ENCODE results near the gene GALNT6. TPM values are rescaled to one million over a fixed set of nuclear protein-coding genes. Genes with fewer than 3 reads are reported as not detected.

Gene GALNT6, protein sequence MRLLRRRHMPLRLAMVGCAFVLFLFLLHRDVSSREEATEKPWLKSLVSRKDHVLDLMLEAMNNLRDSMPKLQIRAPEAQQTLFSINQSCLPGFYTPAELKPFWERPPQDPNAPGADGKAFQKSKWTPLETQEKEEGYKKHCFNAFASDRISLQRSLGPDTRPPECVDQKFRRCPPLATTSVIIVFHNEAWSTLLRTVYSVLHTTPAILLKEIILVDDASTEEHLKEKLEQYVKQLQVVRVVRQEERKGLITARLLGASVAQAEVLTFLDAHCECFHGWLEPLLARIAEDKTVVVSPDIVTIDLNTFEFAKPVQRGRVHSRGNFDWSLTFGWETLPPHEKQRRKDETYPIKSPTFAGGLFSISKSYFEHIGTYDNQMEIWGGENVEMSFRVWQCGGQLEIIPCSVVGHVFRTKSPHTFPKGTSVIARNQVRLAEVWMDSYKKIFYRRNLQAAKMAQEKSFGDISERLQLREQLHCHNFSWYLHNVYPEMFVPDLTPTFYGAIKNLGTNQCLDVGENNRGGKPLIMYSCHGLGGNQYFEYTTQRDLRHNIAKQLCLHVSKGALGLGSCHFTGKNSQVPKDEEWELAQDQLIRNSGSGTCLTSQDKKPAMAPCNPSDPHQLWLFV
- total RNA-seq: 32.4 and 72.7 TPM in 2 replicates

DNA sequence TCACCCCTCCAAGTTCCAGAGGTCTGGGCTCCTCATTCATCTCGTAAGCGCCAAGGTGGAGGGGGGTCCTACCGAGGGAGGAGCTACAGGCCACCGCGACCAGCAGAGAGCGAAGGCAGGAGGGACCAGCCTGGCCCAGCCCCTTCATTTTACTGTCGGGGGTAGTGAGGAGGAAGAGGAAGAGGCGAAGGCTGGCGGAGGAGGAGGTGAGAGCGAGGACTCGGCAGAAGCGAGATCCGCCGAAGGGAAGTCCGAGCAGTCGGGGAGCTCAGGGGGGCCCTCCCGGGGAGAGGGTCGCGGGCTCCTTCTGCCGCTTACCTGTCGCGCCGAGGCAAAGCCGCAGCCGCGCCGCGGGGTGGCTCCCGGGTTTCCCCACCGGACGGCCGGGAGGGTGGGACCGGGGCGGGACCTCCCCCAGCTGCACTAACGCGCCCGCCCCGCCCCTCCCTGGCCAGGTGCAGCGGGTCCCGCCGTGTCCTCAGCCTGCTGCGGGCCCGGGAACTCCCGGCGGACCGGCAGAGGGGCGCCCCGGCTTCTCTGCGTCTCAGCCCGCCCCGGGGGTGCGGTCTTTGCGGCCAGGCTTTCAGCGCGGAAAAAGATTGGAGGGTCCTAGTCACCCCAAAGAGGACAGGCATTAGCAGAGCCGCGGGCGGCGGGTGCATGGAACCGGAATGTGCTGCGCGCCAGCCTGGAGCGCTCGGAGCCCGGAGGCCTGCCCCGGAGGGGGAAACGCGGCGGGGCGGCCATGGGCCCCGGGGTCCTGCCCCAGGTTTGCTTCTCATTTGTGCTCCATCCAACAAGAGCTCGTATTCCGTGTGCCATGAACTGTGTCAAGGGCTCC is at the start of gene GALNT6:
GALNT6 (minus strand) TSS at position 124 of the 841 bp plus-strand sequence. CDS start 11,625 bp downstream, outside the sequence.
- TF ChIP-seq, protein P1, sequence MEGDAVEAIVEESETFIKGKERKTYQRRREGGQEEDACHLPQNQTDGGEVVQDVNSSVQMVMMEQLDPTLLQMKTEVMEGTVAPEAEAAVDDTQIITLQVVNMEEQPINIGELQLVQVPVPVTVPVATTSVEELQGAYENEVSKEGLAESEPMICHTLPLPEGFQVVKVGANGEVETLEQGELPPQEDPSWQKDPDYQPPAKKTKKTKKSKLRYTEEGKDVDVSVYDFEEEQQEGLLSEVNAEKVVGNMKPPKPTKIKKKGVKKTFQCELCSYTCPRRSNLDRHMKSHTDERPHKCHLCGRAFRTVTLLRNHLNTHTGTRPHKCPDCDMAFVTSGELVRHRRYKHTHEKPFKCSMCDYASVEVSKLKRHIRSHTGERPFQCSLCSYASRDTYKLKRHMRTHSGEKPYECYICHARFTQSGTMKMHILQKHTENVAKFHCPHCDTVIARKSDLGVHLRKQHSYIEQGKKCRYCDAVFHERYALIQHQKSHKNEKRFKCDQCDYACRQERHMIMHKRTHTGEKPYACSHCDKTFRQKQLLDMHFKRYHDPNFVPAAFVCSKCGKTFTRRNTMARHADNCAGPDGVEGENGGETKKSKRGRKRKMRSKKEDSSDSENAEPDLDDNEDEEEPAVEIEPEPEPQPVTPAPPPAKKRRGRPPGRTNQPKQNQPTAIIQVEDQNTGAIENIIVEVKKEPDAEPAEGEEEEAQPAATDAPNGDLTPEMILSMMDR (conservative IDR thresholded peaks at IDR 0.05; ENCODE audit: low read depth, low read length): no peak
- peak within 1 kb of the TSS; percentile 71 for H3K4me3 ChIP-seq (ENCODE audit: low read depth, low read length)
- no peak for DNase-seq (ENCODE audit: low read depth)

DNA sequence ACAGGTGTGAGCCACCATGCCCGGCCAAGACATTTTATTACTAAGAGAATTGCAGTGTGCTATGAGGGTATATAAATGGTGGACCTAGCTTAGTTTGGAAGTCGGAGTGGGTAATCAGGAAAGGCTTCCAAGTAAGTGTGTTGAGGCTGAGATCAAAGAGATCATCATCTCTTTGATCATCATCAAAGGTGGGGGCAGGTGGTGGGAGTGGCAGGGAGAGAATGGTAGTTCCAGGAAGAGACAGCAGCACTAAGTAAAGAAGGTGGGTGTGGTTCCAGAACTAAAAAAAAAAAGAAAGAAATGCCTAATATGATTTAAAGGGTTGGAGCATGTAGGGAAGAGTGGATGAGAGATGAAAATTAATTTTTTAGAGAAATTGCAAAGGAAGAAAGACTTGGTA is 48.1 kb upstream of the GALNT6 start:
- no peak overlapping the region for H3K4me3 ChIP-seq (ENCODE audit: low read depth, low read length)
- DNase-seq (ENCODE audit: low read depth): no peak
- TF ChIP-seq, protein P1 (conservative IDR thresholded peaks at IDR 0.05; ENCODE audit: low read depth, low read length): no peak

DNA sequence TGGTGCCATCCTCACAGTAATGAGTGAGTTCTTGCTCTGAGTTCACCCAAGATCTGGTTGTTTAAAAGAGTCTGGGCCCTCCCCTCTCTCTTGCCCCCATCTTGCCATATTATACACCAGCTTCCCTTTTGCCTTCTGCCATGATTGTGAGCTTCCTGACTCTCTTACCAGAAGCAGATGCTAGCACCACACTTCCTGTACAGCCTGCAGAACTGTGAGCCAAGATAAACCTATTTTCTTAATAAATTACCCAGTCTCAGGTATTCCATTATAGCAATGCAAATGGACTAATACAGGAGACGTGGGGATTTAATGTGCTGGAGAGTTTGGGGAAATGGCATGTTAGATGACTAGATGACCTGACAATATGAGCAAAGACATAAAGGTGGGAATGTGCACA is 46.2 kb upstream of the GALNT6 start:
- TF ChIP-seq, protein P1 (conservative IDR thresholded peaks at IDR 0.05; ENCODE audit: low read depth, low read length): no peak
- DNase-seq (ENCODE audit: low read depth): no peak
- H3K4me3 ChIP-seq (ENCODE audit: low read depth, low read length): no peak overlapping the region

DNA sequence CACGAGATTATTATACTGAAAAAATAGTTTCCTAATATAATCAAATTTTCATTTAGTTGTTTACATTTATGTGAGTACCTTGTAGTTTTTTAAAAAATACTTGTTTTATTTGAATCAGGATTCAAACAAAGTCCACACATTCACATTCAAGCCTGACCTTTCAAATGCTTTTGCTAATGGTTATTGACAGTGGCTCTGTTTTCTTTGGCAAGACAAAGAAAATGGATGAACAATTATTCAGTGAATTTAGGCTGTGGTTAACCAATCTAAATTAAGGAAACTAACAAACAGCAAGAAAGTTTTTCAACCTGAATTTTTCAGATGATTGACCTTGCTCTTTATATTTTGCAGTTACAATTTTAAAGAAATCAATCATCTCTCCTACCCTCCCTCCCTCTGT is 43.1 kb upstream of the GALNT6 start:
- DNase-seq (ENCODE audit: low read depth): no peak
- TF ChIP-seq, protein P1 (conservative IDR thresholded peaks at IDR 0.05; ENCODE audit: low read depth, low read length): no peak
- no peak overlapping the region for H3K4me3 ChIP-seq (ENCODE audit: low read depth, low read length)

DNA sequence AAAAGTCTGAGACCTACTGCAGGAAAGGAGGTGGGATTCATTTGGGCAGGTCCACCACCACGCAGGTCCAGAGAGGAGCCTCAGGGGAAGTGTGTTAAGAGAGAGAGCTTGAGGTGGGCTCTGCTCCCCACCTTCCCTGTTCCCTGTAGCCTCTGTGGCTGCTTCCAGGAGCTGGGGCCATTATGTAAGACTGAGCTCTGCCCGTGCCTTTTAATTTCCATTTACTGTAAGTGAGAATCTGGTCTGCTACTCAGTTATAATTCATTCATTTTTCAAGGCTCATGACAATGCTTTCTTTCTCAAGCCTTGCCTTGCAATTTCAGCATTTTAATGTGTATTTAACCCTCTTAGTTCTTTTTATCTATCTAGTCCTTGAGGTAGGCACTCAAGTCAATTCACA is 41.7 kb upstream of the GALNT6 start:
- no peak overlapping the region for H3K4me3 ChIP-seq (ENCODE audit: low read depth, low read length)
- DNase-seq (ENCODE audit: low read depth): no peak
- TF ChIP-seq, protein P1 (conservative IDR thresholded peaks at IDR 0.05; ENCODE audit: low read depth, low read length): no peak

DNA sequence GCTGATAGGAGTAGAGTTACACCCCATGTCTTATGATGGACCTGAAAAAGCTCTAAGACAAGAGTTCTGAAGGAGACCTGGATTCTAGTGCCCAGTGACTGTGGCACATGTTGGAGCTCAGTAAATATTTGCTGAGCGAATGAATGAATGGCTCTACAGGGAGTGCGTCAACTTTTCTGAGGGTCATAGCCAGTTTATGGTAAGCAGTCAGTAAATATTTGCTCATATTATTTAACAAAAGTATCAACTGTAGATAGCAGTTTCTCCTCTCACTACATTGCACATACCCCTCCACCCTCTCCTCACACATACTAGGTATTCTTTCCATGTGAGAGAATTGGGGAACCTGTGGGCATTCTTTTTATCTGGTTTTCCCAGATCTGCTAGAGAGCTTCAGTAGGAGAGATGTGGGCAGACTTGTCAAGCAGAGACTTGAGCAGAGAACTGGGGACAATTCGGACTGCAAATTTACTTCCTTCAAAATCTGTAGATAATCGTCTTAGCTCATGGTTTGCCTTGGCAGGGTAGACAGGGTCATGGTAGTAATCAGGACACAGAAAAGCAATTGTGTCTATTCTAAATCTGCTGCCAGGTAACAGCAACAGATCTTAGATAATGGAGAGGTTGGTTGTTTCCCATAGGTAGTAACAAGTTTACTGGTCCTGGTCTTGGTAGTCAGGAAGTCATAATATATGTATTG is 39.1 kb upstream of the GALNT6 start:
- TF ChIP-seq, protein P1 (conservative IDR thresholded peaks at IDR 0.05; ENCODE audit: low read depth, low read length): no peak
- no peak overlapping the region for H3K4me3 ChIP-seq (ENCODE audit: low read depth, low read length)
- DNase-seq (ENCODE audit: low read depth): no peak

All from epithelial cell of proximal tubule (primary cell).